SH-SY5Y (cell line): ENCODE data around the gene CNIH1.

ENCODE experiments used
- GATA2 ChIP-seq: IDR thresholded peaks from 2 replicates; pipeline ENCODE4 v1.6.1; 2011; ENCODE audit warnings: mild to moderate bottlenecking, low read depth, low read length
- GATA3 ChIP-seq: IDR thresholded peaks from 2 replicates; pipeline ENCODE4 v1.6.1; 2011; ENCODE audit warnings: low read depth, mild to moderate bottlenecking, low read length, moderate library complexity

DNA sequence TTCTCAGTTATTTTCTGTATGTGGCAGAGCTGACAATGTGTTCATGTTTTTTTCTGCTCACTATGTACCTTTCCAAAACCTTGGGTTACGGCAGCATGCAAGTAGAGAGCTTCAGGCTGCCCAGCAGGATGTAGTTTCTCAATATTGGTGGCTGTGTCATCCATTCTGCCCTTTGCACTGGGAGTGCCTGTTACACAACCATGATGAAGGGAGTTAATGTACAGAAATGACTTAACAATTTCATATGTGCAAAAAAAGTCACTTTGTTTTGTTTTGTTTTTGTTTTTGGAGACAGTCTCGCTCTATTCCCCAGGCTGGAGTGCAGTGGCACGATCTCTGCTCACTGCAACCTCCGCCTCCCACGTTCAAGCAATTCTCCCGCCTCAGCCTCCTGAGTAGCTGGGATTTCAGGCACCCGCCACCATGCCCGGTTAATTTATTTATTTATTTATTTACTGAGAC is 6.1 kb upstream of the CNIH1 start:
- TF ChIP-seq GATA2 (no peak), GATA3 (no peak)
